Measurements from ENCODE around the gene PLET1.

DNA sequence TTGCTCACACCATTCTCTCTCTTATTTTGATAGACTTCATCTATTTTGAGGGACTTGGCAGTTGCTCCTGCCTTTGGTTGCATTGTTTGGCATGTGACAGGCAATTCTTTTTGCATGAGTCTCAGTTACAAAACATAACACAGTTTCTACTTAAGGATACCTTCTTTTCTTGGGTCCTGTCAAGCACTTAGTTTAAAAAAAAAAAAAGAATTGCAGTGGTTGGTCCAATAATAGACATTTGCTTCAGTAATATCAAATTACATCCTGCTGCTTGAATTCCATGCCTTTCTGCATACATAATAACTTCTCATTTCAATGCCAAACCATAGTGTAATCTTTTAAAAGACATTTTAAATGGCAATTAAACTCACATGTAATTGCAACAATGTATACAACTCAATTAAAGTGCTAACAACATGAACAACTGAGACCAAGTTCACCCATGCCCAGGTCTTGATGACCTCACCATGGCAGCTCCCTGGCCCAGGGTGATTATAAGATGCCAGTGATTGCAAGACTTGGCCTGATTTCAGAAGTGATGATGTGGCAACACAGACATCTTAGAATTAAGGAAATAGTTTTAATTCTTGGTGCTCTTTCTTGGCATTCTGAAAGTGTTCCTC, 32.2 kb upstream of the PLET1 start:
- TF ChIP-seq, protein P1, sequence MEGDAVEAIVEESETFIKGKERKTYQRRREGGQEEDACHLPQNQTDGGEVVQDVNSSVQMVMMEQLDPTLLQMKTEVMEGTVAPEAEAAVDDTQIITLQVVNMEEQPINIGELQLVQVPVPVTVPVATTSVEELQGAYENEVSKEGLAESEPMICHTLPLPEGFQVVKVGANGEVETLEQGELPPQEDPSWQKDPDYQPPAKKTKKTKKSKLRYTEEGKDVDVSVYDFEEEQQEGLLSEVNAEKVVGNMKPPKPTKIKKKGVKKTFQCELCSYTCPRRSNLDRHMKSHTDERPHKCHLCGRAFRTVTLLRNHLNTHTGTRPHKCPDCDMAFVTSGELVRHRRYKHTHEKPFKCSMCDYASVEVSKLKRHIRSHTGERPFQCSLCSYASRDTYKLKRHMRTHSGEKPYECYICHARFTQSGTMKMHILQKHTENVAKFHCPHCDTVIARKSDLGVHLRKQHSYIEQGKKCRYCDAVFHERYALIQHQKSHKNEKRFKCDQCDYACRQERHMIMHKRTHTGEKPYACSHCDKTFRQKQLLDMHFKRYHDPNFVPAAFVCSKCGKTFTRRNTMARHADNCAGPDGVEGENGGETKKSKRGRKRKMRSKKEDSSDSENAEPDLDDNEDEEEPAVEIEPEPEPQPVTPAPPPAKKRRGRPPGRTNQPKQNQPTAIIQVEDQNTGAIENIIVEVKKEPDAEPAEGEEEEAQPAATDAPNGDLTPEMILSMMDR (IDR thresholded peaks at IDR 0.05 in 2 of 3, conservative IDR thresholded peaks at IDR 0.05 in 1 of 3; ENCODE audit: borderline replicate concordance in 1 of 3, insufficient read depth in 1 of 3, low read depth in 2 of 3, low read length in 2 of 3) = no peak
- no peak for TF ChIP-seq POLR2A (IDR thresholded peaks at IDR 0.05; ENCODE audit: borderline replicate concordance, extremely low read depth, insufficient read depth, insufficient read length)
- no peak for TF ChIP-seq ZFX (IDR thresholded peaks at IDR 0.05)
- no peak for TF ChIP-seq POLR2AphosphoS5 (IDR thresholded peaks at IDR 0.05; ENCODE audit: low read depth, low read length)
- TF ChIP-seq EZH2phosphoT487 (IDR thresholded peaks at IDR 0.05; ENCODE audit: borderline replicate concordance) = no peak
- TF ChIP-seq YY1 (IDR thresholded peaks at IDR 0.05; ENCODE audit: extremely low read depth, insufficient replicate concordance, low read depth, low read length) = no peak
- TF ChIP-seq, protein P2, sequence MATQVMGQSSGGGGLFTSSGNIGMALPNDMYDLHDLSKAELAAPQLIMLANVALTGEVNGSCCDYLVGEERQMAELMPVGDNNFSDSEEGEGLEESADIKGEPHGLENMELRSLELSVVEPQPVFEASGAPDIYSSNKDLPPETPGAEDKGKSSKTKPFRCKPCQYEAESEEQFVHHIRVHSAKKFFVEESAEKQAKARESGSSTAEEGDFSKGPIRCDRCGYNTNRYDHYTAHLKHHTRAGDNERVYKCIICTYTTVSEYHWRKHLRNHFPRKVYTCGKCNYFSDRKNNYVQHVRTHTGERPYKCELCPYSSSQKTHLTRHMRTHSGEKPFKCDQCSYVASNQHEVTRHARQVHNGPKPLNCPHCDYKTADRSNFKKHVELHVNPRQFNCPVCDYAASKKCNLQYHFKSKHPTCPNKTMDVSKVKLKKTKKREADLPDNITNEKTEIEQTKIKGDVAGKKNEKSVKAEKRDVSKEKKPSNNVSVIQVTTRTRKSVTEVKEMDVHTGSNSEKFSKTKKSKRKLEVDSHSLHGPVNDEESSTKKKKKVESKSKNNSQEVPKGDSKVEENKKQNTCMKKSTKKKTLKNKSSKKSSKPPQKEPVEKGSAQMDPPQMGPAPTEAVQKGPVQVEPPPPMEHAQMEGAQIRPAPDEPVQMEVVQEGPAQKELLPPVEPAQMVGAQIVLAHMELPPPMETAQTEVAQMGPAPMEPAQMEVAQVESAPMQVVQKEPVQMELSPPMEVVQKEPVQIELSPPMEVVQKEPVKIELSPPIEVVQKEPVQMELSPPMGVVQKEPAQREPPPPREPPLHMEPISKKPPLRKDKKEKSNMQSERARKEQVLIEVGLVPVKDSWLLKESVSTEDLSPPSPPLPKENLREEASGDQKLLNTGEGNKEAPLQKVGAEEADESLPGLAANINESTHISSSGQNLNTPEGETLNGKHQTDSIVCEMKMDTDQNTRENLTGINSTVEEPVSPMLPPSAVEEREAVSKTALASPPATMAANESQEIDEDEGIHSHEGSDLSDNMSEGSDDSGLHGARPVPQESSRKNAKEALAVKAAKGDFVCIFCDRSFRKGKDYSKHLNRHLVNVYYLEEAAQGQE (IDR thresholded peaks at IDR 0.05; ENCODE audit: low read depth) = no peak
- TF ChIP-seq, protein P3, sequence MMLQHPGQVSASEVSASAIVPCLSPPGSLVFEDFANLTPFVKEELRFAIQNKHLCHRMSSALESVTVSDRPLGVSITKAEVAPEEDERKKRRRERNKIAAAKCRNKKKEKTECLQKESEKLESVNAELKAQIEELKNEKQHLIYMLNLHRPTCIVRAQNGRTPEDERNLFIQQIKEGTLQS (IDR thresholded peaks at IDR 0.05) = 0 out of 2 replicates have a peak, but pooled peaks have one; percentile 35
- TF ChIP-seq, protein P4, sequence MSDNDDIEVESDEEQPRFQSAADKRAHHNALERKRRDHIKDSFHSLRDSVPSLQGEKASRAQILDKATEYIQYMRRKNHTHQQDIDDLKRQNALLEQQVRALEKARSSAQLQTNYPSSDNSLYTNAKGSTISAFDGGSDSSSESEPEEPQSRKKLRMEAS (IDR thresholded peaks at IDR 0.05) = no peak
- TF ChIP-seq CEBPB (IDR thresholded peaks at IDR 0.05; ENCODE audit: low read depth) = peak; percentile 45; the same call in 1 of the 2 replicates
- TF ChIP-seq SIN3A (IDR thresholded peaks at IDR 0.05; ENCODE audit: low read depth) = no peak
- no peak for TF ChIP-seq ZNF274 (IDR thresholded peaks at IDR 0.05; ENCODE audit: low read depth, low read length)
- no peak for TF ChIP-seq TCF7L2 (IDR thresholded peaks at IDR 0.05; ENCODE audit: borderline replicate concordance, extremely low read depth, insufficient read depth, insufficient read length)

Data from HCT116 (cell line).